Breast epithelium (tissue), 4 donors: ENCODE results near the gene SMIM20. TPM values are rescaled to one million over a fixed set of nuclear protein-coding genes. Genes with fewer than 3 reads are reported as not detected.

ENCODE experiments used
- DNase-seq, 2 donors: peaks; one replicate each; pipeline ENCODE4 v3.0.0-alpha.2; 2019; ENCODE audit warnings: low spot score in 2 of 2
- H3K27ac ChIP-seq, 2 donors: fragments of 200-600 bp; sonication (generic) in 1 of 2; one replicate each; pipeline ENCODE4 v1.5.1; 2016 to 2019; ENCODE audit warnings: mild to moderate bottlenecking in 1 of 2
- H3K27me3 ChIP-seq, 2 donors: fragments of 200-600 bp; sonication (generic) in 1 of 2; one replicate each; pipeline versions ENCODE4 v1.5.1 to v1.6.0; 2017 to 2019; ENCODE audit warnings: control low read depth in 1 of 2, mild to moderate bottlenecking in 1 of 2
- H3K36me3 ChIP-seq: fragments of 200-600 bp; one replicate; pipeline ENCODE4 v1.5.1; 2019
- H3K4me1 ChIP-seq, 2 donors: fragments of 200-600 bp; sonication (generic); one replicate each; pipeline ENCODE4 v1.5.1; 2016 to 2019; ENCODE audit warnings: control low read depth in 1 of 2
- H3K4me3 ChIP-seq, 3 donors: fragments of 200-600 bp; sonication (generic); 1 replicate in 2 of 3; 2 replicates in 1 of 3; pipeline ENCODE4 v1.5.1; 2016 to 2019; ENCODE audit warnings: mild to moderate bottlenecking in 3 of 3, moderate library complexity in 2 of 3
- H3K9me3 ChIP-seq, 2 donors: fragments of 200-600 bp; sonication (generic) in 1 of 2; one replicate each; pipeline ENCODE4 v1.5.1; 2016 to 2019; ENCODE audit warnings: control low read depth in 1 of 2
- CTCF ChIP-seq, 3 donors: fragments of 450-650 bp; IDR thresholded peaks; one replicate each; pipeline ENCODE4 v1.5.1; 2016 to 2017; ENCODE audit warnings: antibody characterized with exemption in 3 of 3, mild to moderate bottlenecking in 3 of 3, moderate library complexity in 3 of 3
- POLR2A ChIP-seq: fragments of 450-650 bp; IDR thresholded peaks from one replicate; pipeline ENCODE4 v1.6.1; 2016; ENCODE audit warnings: antibody characterized with exemption, mild to moderate bottlenecking, moderate library complexity
- POLR2AphosphoS5 ChIP-seq, 3 donors: sonication (generic); formaldehyde crosslinking; IDR thresholded peaks; one replicate each; pipeline ENCODE4 v1.6.1; 2017; ENCODE audit warnings: antibody characterized with exemption in 3 of 3
- intact Hi-C: fragments of 100-400 bp; cut with DNase I; formaldehyde crosslinking; loops from one replicate; pipeline ENCODE4 v1.15.1; 2023; ENCODE audit warnings: low total_unique reads
- total RNA-seq, 3 donors: library from RNA; depleted of rRNA; stranded (reverse); fragments of >200 nt; gene quantifications; one replicate each; pipeline ENCODE4 v1.1.0, GENCODE V29; 2016

Gene SMIM20
- total RNA-seq, 3 donors from 2014 or later: 26.9 to 37.0 (median 29.2) TPM

- intact Hi-C loops: no loop called here
- no peaks in the 10 kb centered on the region for H3K36me3 ChIP-seq
- no peak for DNase-seq
These were observed 63.6 kb downstream of the SMIM20 start for GRCh38 chr4:25977397-25978170.

GRCh38 chr4:25978327-25978726, 64.3 kb downstream of the SMIM20 start:
- H3K36me3 ChIP-seq: no peaks in the 10 kb centered on the region
- no peaks in the 10 kb centered on the region for H3K9me3 ChIP-seq
- intact Hi-C loops: no loop called here

More at GRCh38 chr4:25977397-25978170, 63.6 kb downstream of the SMIM20 start:
- H3K9me3 ChIP-seq: no peaks in the 10 kb centered on the region
- H3K27ac ChIP-seq: no peak overlapping the region
- no peak overlapping the region for H3K4me3 ChIP-seq
- no peaks in the 10 kb centered on the region for H3K4me1 ChIP-seq
- H3K27me3 ChIP-seq: no peaks in the 10 kb centered on the region
- TF ChIP-seq POLR2A (no peak), CTCF (IDR thresholded peaks at IDR 0.05) (no peak), POLR2AphosphoS5 (IDR thresholded peaks at IDR 0.05) (no peak)

More at GRCh38 chr4:25978327-25978726, 64.3 kb downstream of the SMIM20 start:
- H3K27me3 ChIP-seq: no peaks in the 10 kb centered on the region
- DNase-seq: no peak
- H3K27ac ChIP-seq: no peak overlapping the region
- H3K4me1 ChIP-seq: no peaks in the 10 kb centered on the region
- no peak overlapping the region for H3K4me3 ChIP-seq
- TF ChIP-seq POLR2AphosphoS5 (IDR thresholded peaks at IDR 0.05): no peak
- no peak for TF ChIP-seq POLR2A
- no peak for TF ChIP-seq CTCF (IDR thresholded peaks at IDR 0.05)

Other genes with a start within 250 kb of the SMIM20 start
- 10 to 100 TPM; 10.7 to 15.5 (median 14.7) TPM for gene SEL1L3, start 51.2 kb upstream of the SMIM20 start, total RNA-seq